LNCaP clone FGC (cell line): ENCODE data around the gene MED14.
"Not testable (repeated sequence)": the region's sequence is repeated elsewhere in the genome, so short reads cannot be mapped to it uniquely, and the experiment has no call there.

ENCODE experiments used
- DNase-seq: peaks from one replicate; pipeline ENCODE4 v3.0.0-alpha.2; 2011; ENCODE audit warnings: low read depth
- H3K4me3 ChIP-seq: 2 replicates; pipeline ENCODE4 v1.5.1; 2011; ENCODE audit warnings: mild to moderate bottlenecking, low read depth, low read length, control low read depth
- CTCF ChIP-seq: IDR thresholded peaks from 2 replicates; pipeline ENCODE4 v1.5.1; 2012; ENCODE audit warnings: mild to moderate bottlenecking; ENCODE audit not compliant: control insufficient read depth, insufficient read depth; ENCODE audit errors: extremely low read depth

MED14 gene

GRCh38 chrX:40749681-40750494 lies 14.5 kb upstream of the MED14 start:
- TF ChIP-seq CTCF, result no peak
- H3K4me3 ChIP-seq, result no peak overlapping the region
- DNase-seq, result no peak

- TF ChIP-seq CTCF, result no peak
- no peak overlapping the region for H3K4me3 ChIP-seq
- no peak for DNase-seq
Observed at GRCh38 chrX:40748977-40749376, 13.6 kb upstream of the MED14 start.

- no peak for TF ChIP-seq CTCF
- no peak overlapping the region for H3K4me3 ChIP-seq
- DNase-seq, result no peak
Observed at GRCh38 chrX:40746521-40746920, 11.2 kb upstream of the MED14 start.

- TF ChIP-seq CTCF, result no peak
- H3K4me3 ChIP-seq, result peak overlapping the region; percentile 65
- DNase-seq, result no peak
Observed at GRCh38 chrX:40736170-40736505, 796 bp upstream of the MED14 start.

- no peak for DNase-seq
- no peak for TF ChIP-seq CTCF
- H3K4me3 ChIP-seq, result peak overlapping the region; percentile 65
Observed at GRCh38 chrX:40734971-40735324, 394 bp downstream of the MED14 start.

- DNase-seq, result no peak
- TF ChIP-seq CTCF, result no peak
- no peak overlapping the region for H3K4me3 ChIP-seq
Observed at GRCh38 chrX:40733706-40734105, 1.6 kb downstream of the MED14 start.

- DNase-seq, H3K4me3 ChIP-seq: not testable (repeated sequence)
Observed at GRCh38 chrX:40732499-40732898, 2.8 kb downstream of the MED14 start.
